Activated naive CD4-positive, alpha-beta T cell treated with anti-CD3 and anti-CD28 coated beads, Interleukin-2, amount 10 ng/mL, durations not matched to agents 7 days and 5 days (primary cell): Measurements from ENCODE around the gene PTPN4.
"Not testable (repeated sequence)": the region's sequence is repeated elsewhere in the genome, so short reads cannot be mapped to it uniquely, and the experiment has no call there.

Experiments
- CTCF ChIA-PET: fragments of 350-600 bp; sonication (Branson Sonifier 250); formaldehyde crosslinking; loops from one replicate; lab custom pipeline; 2021; ENCODE audit warnings: antibody characterized with exemption; lab: Charles Lee
- DNase-seq: peaks from one replicate; pipeline ENCODE4 v3.0.0-alpha.2; 2020
- H3K27ac Mint-ChIP-seq: one replicate; pipeline ENCODE4 v1.8.0; 2021; ENCODE audit warnings: mild to moderate bottlenecking, moderate library complexity, mixed read lengths
- H3K27me3 Mint-ChIP-seq: one replicate; pipeline ENCODE4 v1.8.0; 2021; ENCODE audit warnings: mild to moderate bottlenecking, mixed read lengths
- H3K36me3 Mint-ChIP-seq: one replicate; pipeline ENCODE4 v1.8.0; 2021; ENCODE audit warnings: mixed read lengths
- H3K4me1 Mint-ChIP-seq: one replicate; pipeline ENCODE4 v1.8.0; 2021; ENCODE audit warnings: mixed read lengths
- H3K4me3 Mint-ChIP-seq: one replicate; pipeline ENCODE4 v1.8.0; 2021; ENCODE audit warnings: mild to moderate bottlenecking, moderate library complexity, mixed read lengths
- H3K9me3 Mint-ChIP-seq: one replicate; pipeline ENCODE4 v1.8.0; 2021; ENCODE audit warnings: mixed read lengths

PTPN4 gene

GRCh38 chr2:120012771-120013596 lies 253.3 kb downstream of the PTPN4 start, which contains the start of gene EPB41L5:
Gene EPB41L5, plus strand, starts transcription at chr2:120013077. Its CDS starts 6,008 bp downstream, at chr2:120019085.
- peak; percentile 89 for DNase-seq
- Mint-ChIP-seq H3K4me1 (peaks cover 19% of the 10 kb centered on the region), H3K27me3 (peaks cover 20% of the 10 kb centered on the region), H3K9me3 (no peaks in the 10 kb centered on the region), H3K36me3 (peaks cover 2% of the 10 kb centered on the region), H3K4me3 (peak within 1 kb of the TSS; percentile 75), H3K27ac (no peak within 1 kb of the TSS)
- CTCF ChIA-PET: interaction anchor here (0.5 to 1.5 kb wide), 5 partner anchors 46 to 260 kb away, joined by 3 to 6 read pairs (median 3); no protein-coding TSS in a partner anchor

GRCh38 chr2:120013597-120014223 lies 254.0 kb downstream of the PTPN4 start:
- no peak for DNase-seq
- CTCF ChIA-PET: interaction anchor here (1.4 to 1.5 kb wide), 3 partner anchors 96 to 261 kb away, joined by 3 to 6 read pairs (median 4); no protein-coding TSS in a partner anchor
- no peak overlapping the region for H3K27ac Mint-ChIP-seq

GRCh38 chr2:120014226-120014980 lies 254.7 kb downstream of the PTPN4 start:
- Mint-ChIP-seq H3K9me3 (no peaks in the 10 kb centered on the region), H3K27me3 (peaks cover 20% of the 10 kb centered on the region), H3K27ac (no peak overlapping the region), H3K4me3 (peak overlapping the region; percentile 75), H3K4me1 (peaks cover 19% of the 10 kb centered on the region), H3K36me3 (peaks cover 2% of the 10 kb centered on the region)
- CTCF ChIA-PET: no interaction called here
- DNase-seq: no peak

More at GRCh38 chr2:120013597-120014223, 254.0 kb downstream of the PTPN4 start:
- Mint-ChIP-seq H3K4me3 (peak overlapping the region; percentile 75), H3K27me3 (peaks cover 20% of the 10 kb centered on the region), H3K9me3 (no peaks in the 10 kb centered on the region), H3K4me1 (peaks cover 19% of the 10 kb centered on the region), H3K36me3 (peaks cover 2% of the 10 kb centered on the region)

- Mint-ChIP-seq H3K4me1 (peaks cover 19% of the 10 kb centered on the region), H3K4me3 (no peak overlapping the region), H3K36me3 (peaks cover 2% of the 10 kb centered on the region), H3K9me3 (no peaks in the 10 kb centered on the region), H3K27ac (no peak overlapping the region), H3K27me3 (peaks cover 8% of the 10 kb centered on the region)
- CTCF ChIA-PET: no interaction called here
- no peak for DNase-seq
These were observed 257.1 kb downstream of the PTPN4 start for GRCh38 chr2:120016800-120017199.

GRCh38 chr2:120017201-120017600 lies 257.5 kb downstream of the PTPN4 start:
- Mint-ChIP-seq H3K4me1 (peaks cover 18% of the 10 kb centered on the region), H3K36me3 (peaks cover 2% of the 10 kb centered on the region), H3K27me3 (peaks cover 8% of the 10 kb centered on the region), H3K9me3 (no peaks in the 10 kb centered on the region), H3K4me3 (no peak overlapping the region), H3K27ac (no peak overlapping the region)
- no peak for DNase-seq
- CTCF ChIA-PET: no interaction called here

GRCh38 chr2:120018549-120018948 lies 258.8 kb downstream of the PTPN4 start:
- Mint-ChIP-seq H3K27me3 (peaks cover 5% of the 10 kb centered on the region), H3K4me3 (no peak overlapping the region), H3K4me1 (peaks cover 11% of the 10 kb centered on the region), H3K36me3 (peaks cover 4% of the 10 kb centered on the region), H3K9me3 (peaks cover 2% of the 10 kb centered on the region), H3K27ac (no peak overlapping the region)
- CTCF ChIA-PET: no interaction called here
- no peak for DNase-seq

- DNase-seq: no peak
- Mint-ChIP-seq H3K27me3 (no peaks in the 10 kb centered on the region), H3K9me3 (peaks cover 15% of the 10 kb centered on the region), H3K4me3 (no peak overlapping the region), H3K36me3 (peaks cover 9% of the 10 kb centered on the region), H3K4me1 (no peaks in the 10 kb centered on the region), H3K27ac (no peak overlapping the region)
- CTCF ChIA-PET: no interaction called here
These were observed 260.8 kb downstream of the PTPN4 start for GRCh38 chr2:120020554-120020953.

GRCh38 chr2:120022505-120022904 lies 262.8 kb downstream of the PTPN4 start:
- CTCF ChIA-PET, H3K4me3 Mint-ChIP-seq: not testable (repeated sequence)

GRCh38 chr2:120026890-120027289 lies 267.2 kb downstream of the PTPN4 start:
- DNase-seq: no peak
- CTCF ChIA-PET: no interaction called here
- Mint-ChIP-seq H3K4me1 (no peaks in the 10 kb centered on the region), H3K27me3 (no peaks in the 10 kb centered on the region), H3K4me3 (no peak overlapping the region), H3K36me3 (peaks cover 11% of the 10 kb centered on the region), H3K9me3 (peaks cover 15% of the 10 kb centered on the region), H3K27ac (no peak overlapping the region)

More at GRCh38 chr2:120022505-120022904, 262.8 kb downstream of the PTPN4 start:
- H3K9me3 Mint-ChIP-seq: peaks cover 15% of the 10 kb centered on the region
- H3K27me3 Mint-ChIP-seq, H3K36me3 Mint-ChIP-seq, H3K27ac Mint-ChIP-seq, H3K4me1 Mint-ChIP-seq, DNase-seq: not testable (repeated sequence)

- no peaks in the 10 kb centered on the region for H3K4me1 Mint-ChIP-seq
- CTCF ChIA-PET: no interaction called here
These were observed 269.1 kb downstream of the PTPN4 start for GRCh38 chr2:120028795-120029194.

GRCh38 chr2:120029672-120030640 lies 270.2 kb downstream of the PTPN4 start:
- H3K4me1 Mint-ChIP-seq: no peaks in the 10 kb centered on the region
- H3K27ac Mint-ChIP-seq: no peak overlapping the region
- H3K36me3 Mint-ChIP-seq: peaks cover 3% of the 10 kb centered on the region
- no peak overlapping the region for H3K4me3 Mint-ChIP-seq
- DNase-seq: no peak
- H3K27me3 Mint-ChIP-seq: no peaks in the 10 kb centered on the region
- peaks cover 4% of the 10 kb centered on the region for H3K9me3 Mint-ChIP-seq
- CTCF ChIA-PET: no interaction called here

More at GRCh38 chr2:120028795-120029194, 269.1 kb downstream of the PTPN4 start:
- Mint-ChIP-seq H3K27ac (no peak overlapping the region), H3K9me3 (peaks cover 11% of the 10 kb centered on the region), H3K27me3 (no peaks in the 10 kb centered on the region), H3K36me3 (peaks cover 7% of the 10 kb centered on the region), H3K4me3 (no peak overlapping the region)
- no peak for DNase-seq

- Mint-ChIP-seq H3K27ac (no peak overlapping the region), H3K4me3 (no peak overlapping the region), H3K36me3 (peaks cover 2% of the 10 kb centered on the region), H3K4me1 (no peaks in the 10 kb centered on the region), H3K27me3 (no peaks in the 10 kb centered on the region), H3K9me3 (no peaks in the 10 kb centered on the region)
- CTCF ChIA-PET: no interaction called here
- no peak for DNase-seq
These were observed 272.6 kb downstream of the PTPN4 start for GRCh38 chr2:120032297-120032696.
